NCI-H1694 treated with DMSO at 0.1 percent for 48 hours (cell line): ENCODE measurements around the gene CBL.

Experiments
- DNase-seq: peaks from one replicate; lab custom pipeline; 2025; lab: John Stamatoyannopoulos, UW

Gene CBL

GRCh38 chr11:119347242-119347641 lies 141.1 kb downstream of the CBL start:
- no peak for DNase-seq

- DNase-seq: no peak
Observed at GRCh38 chr11:119347940-119348605, 141.9 kb downstream of the CBL start.

GRCh38 chr11:119350302-119350701 lies 144.2 kb downstream of the CBL start:
- no peak for DNase-seq

GRCh38 chr11:119351232-119351631 lies 145.1 kb downstream of the CBL start:
- DNase-seq: no peak

- DNase-seq: no peak
Observed at GRCh38 chr11:119352857-119353260, 146.7 kb downstream of the CBL start.

GRCh38 chr11:119355091-119355843 lies 149.1 kb downstream of the CBL start:
- DNase-seq: no peak

GRCh38 chr11:119356349-119357031 lies 150.4 kb downstream of the CBL start:
- no peak for DNase-seq

- DNase-seq: no peak
Observed at GRCh38 chr11:119357074-119357473, 150.9 kb downstream of the CBL start.
